Astrocyte (in vitro differentiated cells and primary cell): ENCODE measurements around the gene FAM209B. TPM values are rescaled to one million over a fixed set of nuclear protein-coding genes. Genes with fewer than 3 reads are reported as not detected.

Experiments
- DNase-seq: peaks from one replicate; pipeline ENCODE4 v3.0.0-alpha.2; 2010; ENCODE audit warnings: low read depth
- FAIRE-seq: peaks from 2 replicates; lab custom pipeline; 2011; peaks lifted over from hg19 to GRCh38; lab: Jason Lieb, UNC
- H2AFZ ChIP-seq: 2 replicates; pipeline ENCODE4 v1.6.0; 2012; ENCODE audit warnings: low read depth, low read length, inconsistent platforms
- H3K27ac ChIP-seq: 2 replicates; pipeline ENCODE4 v1.5.1; 2011; ENCODE audit warnings: low read depth, low read length, inconsistent platforms
- H3K27me3 ChIP-seq: 2 replicates; pipeline ENCODE4 v1.6.0; 2011; ENCODE audit warnings: low read length, inconsistent platforms; ENCODE audit not compliant: insufficient read depth
- H3K36me3 ChIP-seq: 2 replicates; pipeline ENCODE4 v1.5.1; 2011; ENCODE audit warnings: low read length, inconsistent platforms; ENCODE audit not compliant: insufficient read depth
- H3K4me1 ChIP-seq: 2 replicates; pipeline ENCODE4 v1.5.1; 2011; ENCODE audit warnings: low read length, inconsistent platforms; ENCODE audit not compliant: insufficient read depth
- H3K4me2 ChIP-seq: 2 replicates; pipeline ENCODE4 v1.6.0; 2012; ENCODE audit warnings: low read length, inconsistent platforms
- H3K4me3 ChIP-seq: 2 replicates; pipeline ENCODE4 v1.5.1; 2011; ENCODE audit warnings: low read depth, mild to moderate bottlenecking, low read length, inconsistent platforms; ENCODE audit not compliant: insufficient read depth
- H3K79me2 ChIP-seq: 2 replicates; pipeline ENCODE4 v1.6.0; 2012; ENCODE audit warnings: mild to moderate bottlenecking, low read length, inconsistent platforms; ENCODE audit not compliant: insufficient read depth
- H3K9ac ChIP-seq: 2 replicates; pipeline ENCODE4 v1.6.0; 2012; ENCODE audit warnings: mild to moderate bottlenecking, low read length, inconsistent platforms
- H3K9me3 ChIP-seq: 2 replicates; pipeline ENCODE4 v1.5.1; 2012; ENCODE audit warnings: low read depth, mild to moderate bottlenecking, low read length, inconsistent platforms; ENCODE audit not compliant: insufficient read depth
- H4K20me1 ChIP-seq: 2 replicates; pipeline ENCODE4 v1.6.0; 2012; ENCODE audit warnings: low read length, inconsistent platforms; ENCODE audit not compliant: insufficient read depth
- H3K27ac Mint-ChIP-seq: one replicate; pipeline ENCODE4 v1.8.0; 2021; ENCODE audit warnings: mild to moderate bottlenecking, mixed read lengths; ENCODE audit not compliant: unreplicated experiment
- H3K27me3 Mint-ChIP-seq: one replicate; pipeline ENCODE4 v1.8.0; 2021; ENCODE audit warnings: low read depth, mixed read lengths; ENCODE audit not compliant: unreplicated experiment
- H3K36me3 Mint-ChIP-seq: one replicate; pipeline ENCODE4 v1.8.0; 2021; ENCODE audit warnings: low read depth, mixed read lengths; ENCODE audit not compliant: unreplicated experiment
- H3K4me1 Mint-ChIP-seq: one replicate; pipeline ENCODE4 v1.8.0; 2021; ENCODE audit warnings: low read depth, mixed read lengths; ENCODE audit not compliant: unreplicated experiment
- H3K4me3 Mint-ChIP-seq: one replicate; pipeline ENCODE4 v1.8.0; 2021; ENCODE audit warnings: mild to moderate bottlenecking, moderate library complexity, mixed read lengths; ENCODE audit not compliant: unreplicated experiment
- H3K9me3 Mint-ChIP-seq: one replicate; pipeline ENCODE4 v1.8.0; 2021; ENCODE audit warnings: mild to moderate bottlenecking, mixed read lengths; ENCODE audit not compliant: unreplicated experiment
- EZH2 ChIP-seq: IDR thresholded peaks from 2 replicates; pipeline ENCODE4 v1.6.1; 2012; ENCODE audit warnings: mild to moderate bottlenecking, low read length, inconsistent platforms; ENCODE audit not compliant: insufficient read depth
- total RNA-seq: library from RNA; stranded (reverse); gene quantifications from 2 replicates; pipeline ENCODE4 v1.2.1, GENCODE V29; 2021
- TF ChIP-seq, protein P1 (sequence below): IDR thresholded peaks from 2 replicates; pipeline ENCODE4 v1.5.1; 2011; ENCODE audit warnings: low read depth, mild to moderate bottlenecking, inconsistent platforms, low read length, moderate library complexity; ENCODE audit not compliant: insufficient read depth

Gene FAM209B
- total RNA-seq, 1 donor from 2014 or later, result not detected

GRCh38 chr20:56504373-56505005 lies 28.6 kb upstream of the FAM209B start:
- H3K27ac ChIP-seq, result no peak overlapping the region
- Mint-ChIP-seq H3K9me3 (no peaks in the 10 kb centered on the region), H3K4me1 (no peaks in the 10 kb centered on the region), H3K27ac (no peak overlapping the region), H3K4me3 (no peak overlapping the region), H3K36me3 (peaks cover 8% of the 10 kb centered on the region), H3K27me3 (no peaks in the 10 kb centered on the region)
- peaks cover 36% of the 10 kb centered on the region for H4K20me1 ChIP-seq
- FAIRE-seq (no peak), DNase-seq (no peak)
- H3K4me2 ChIP-seq, result no peak overlapping the region
- H3K27me3 ChIP-seq, result no peaks in the 10 kb centered on the region
- no peak overlapping the region for H3K9ac ChIP-seq
- H3K4me3 ChIP-seq, result no peak overlapping the region
- peaks cover 17% of the 10 kb centered on the region for H3K79me2 ChIP-seq
- H3K4me1 ChIP-seq, result no peaks in the 10 kb centered on the region
- TF ChIP-seq, protein P1, sequence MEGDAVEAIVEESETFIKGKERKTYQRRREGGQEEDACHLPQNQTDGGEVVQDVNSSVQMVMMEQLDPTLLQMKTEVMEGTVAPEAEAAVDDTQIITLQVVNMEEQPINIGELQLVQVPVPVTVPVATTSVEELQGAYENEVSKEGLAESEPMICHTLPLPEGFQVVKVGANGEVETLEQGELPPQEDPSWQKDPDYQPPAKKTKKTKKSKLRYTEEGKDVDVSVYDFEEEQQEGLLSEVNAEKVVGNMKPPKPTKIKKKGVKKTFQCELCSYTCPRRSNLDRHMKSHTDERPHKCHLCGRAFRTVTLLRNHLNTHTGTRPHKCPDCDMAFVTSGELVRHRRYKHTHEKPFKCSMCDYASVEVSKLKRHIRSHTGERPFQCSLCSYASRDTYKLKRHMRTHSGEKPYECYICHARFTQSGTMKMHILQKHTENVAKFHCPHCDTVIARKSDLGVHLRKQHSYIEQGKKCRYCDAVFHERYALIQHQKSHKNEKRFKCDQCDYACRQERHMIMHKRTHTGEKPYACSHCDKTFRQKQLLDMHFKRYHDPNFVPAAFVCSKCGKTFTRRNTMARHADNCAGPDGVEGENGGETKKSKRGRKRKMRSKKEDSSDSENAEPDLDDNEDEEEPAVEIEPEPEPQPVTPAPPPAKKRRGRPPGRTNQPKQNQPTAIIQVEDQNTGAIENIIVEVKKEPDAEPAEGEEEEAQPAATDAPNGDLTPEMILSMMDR, result peak; percentile 39
- TF ChIP-seq EZH2, result no peak
- no peaks in the 10 kb centered on the region for H3K9me3 ChIP-seq
- no peak overlapping the region for H2AFZ ChIP-seq
- peaks cover 2% of the 10 kb centered on the region for H3K36me3 ChIP-seq

GRCh38 chr20:56506103-56506502 lies 26.9 kb upstream of the FAM209B start:
- H4K20me1 ChIP-seq, result peaks cover 33% of the 10 kb centered on the region
- H3K4me3 Mint-ChIP-seq, result no peak overlapping the region
- no peaks in the 10 kb centered on the region for H3K9me3 Mint-ChIP-seq
- no peak overlapping the region for H2AFZ ChIP-seq
- no peak overlapping the region for H3K4me3 ChIP-seq
- no peaks in the 10 kb centered on the region for H3K27me3 ChIP-seq
- no peaks in the 10 kb centered on the region for H3K4me1 ChIP-seq
- no peaks in the 10 kb centered on the region for H3K27me3 Mint-ChIP-seq
- H3K4me2 ChIP-seq, result no peak overlapping the region
- no peak overlapping the region for H3K27ac ChIP-seq
- peaks cover 19% of the 10 kb centered on the region for H3K79me2 ChIP-seq
- no peak for TF ChIP-seq EZH2
- H3K4me1 Mint-ChIP-seq, result no peaks in the 10 kb centered on the region
- FAIRE-seq (no peak), DNase-seq (no peak)
- peaks cover 2% of the 10 kb centered on the region for H3K36me3 ChIP-seq
- no peak overlapping the region for H3K9ac ChIP-seq
- no peak overlapping the region for H3K27ac Mint-ChIP-seq
- no peaks in the 10 kb centered on the region for H3K9me3 ChIP-seq
- peaks cover 10% of the 10 kb centered on the region for H3K36me3 Mint-ChIP-seq

DNA sequence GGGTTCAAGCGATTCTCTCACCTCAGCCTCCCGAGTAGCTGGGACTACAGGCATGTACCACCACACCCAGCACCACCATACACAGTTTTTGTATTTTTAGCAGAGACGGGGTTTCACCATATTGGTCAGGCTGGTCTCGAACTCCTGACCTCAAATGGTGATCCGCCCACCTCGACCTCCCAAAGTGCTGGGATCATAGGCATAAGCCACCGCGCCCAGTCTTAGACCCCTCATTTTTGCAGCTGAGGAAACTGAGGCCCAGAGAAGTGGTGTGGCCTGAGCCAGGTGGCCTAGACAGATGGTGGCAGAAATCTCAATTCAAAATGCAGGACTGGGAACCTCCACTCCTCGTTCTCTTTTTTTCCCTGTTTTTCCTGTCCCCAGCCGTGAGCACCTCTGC lies 21.1 kb upstream of the FAM209B start:
- no peak overlapping the region for H3K9ac ChIP-seq

More for the DNA sequence above, 21.1 kb upstream of the FAM209B start:
- Histone ChIP-seq H2AFZ (no peak overlapping the region), H4K20me1 (peaks cover 11% of the 10 kb centered on the region), H3K4me3 (no peak overlapping the region), H3K4me2 (no peak overlapping the region), H3K79me2 (peaks cover 11% of the 10 kb centered on the region), H3K27ac (no peak overlapping the region), H3K4me1 (no peaks in the 10 kb centered on the region), H3K36me3 (peaks cover 4% of the 10 kb centered on the region), H3K27me3 (no peaks in the 10 kb centered on the region), H3K9me3 (no peaks in the 10 kb centered on the region)
- DNase-seq, result no peak
- Mint-ChIP-seq H3K27ac (peak overlapping the region; percentile 7), H3K4me3 (no peak overlapping the region), H3K27me3 (no peaks in the 10 kb centered on the region), H3K36me3 (peaks cover 10% of the 10 kb centered on the region), H3K9me3 (no peaks in the 10 kb centered on the region), H3K4me1 (peaks cover 16% of the 10 kb centered on the region)
- no peak for FAIRE-seq
- no peak for TF ChIP-seq EZH2
- TF ChIP-seq, protein P1, result no peak
